GM12872 (cell line): ENCODE measurements around the gene NDUFAF8.

ENCODE experiments used
- CTCF ChIP-seq: IDR thresholded peaks from 3 replicates; pipeline ENCODE4 v1.5.1; 2011; ENCODE audit warnings: low read depth, mild to moderate bottlenecking, low read length, moderate library complexity; ENCODE audit not compliant: insufficient read depth

The NDUFAF8 gene

GRCh38 chr17:81203136-81203535 is 36.0 kb upstream of the NDUFAF8 start:
- TF ChIP-seq CTCF = no peak

GRCh38 chr17:81204578-81204977 is 34.5 kb upstream of the NDUFAF8 start:
- TF ChIP-seq CTCF = no peak

GRCh38 chr17:81206166-81206565 is 33.0 kb upstream of the NDUFAF8 start:
- no peak for TF ChIP-seq CTCF

- TF ChIP-seq CTCF = no peak
These were observed 32.5 kb upstream of the NDUFAF8 start for GRCh38 chr17:81206657-81207056.

GRCh38 chr17:81207610-81208581 is 31.2 kb upstream of the NDUFAF8 start:
- no peak for TF ChIP-seq CTCF

GRCh38 chr17:81208651-81209050 is 30.5 kb upstream of the NDUFAF8 start:
- TF ChIP-seq CTCF = no peak

- TF ChIP-seq CTCF = no peak
These were observed 30.0 kb upstream of the NDUFAF8 start for GRCh38 chr17:81209141-81209540.
